GOT3 (cell line): ENCODE results near the gene ATG9A.
"Not testable (repeated sequence)": the region's sequence is repeated elsewhere in the genome, so short reads cannot be mapped to it uniquely, and the experiment has no call there.

Experiments used
- DNase-seq: peaks from one replicate; lab custom pipeline; 2025; ENCODE audit warnings: mixed read lengths; lab: John Stamatoyannopoulos, UW

The ATG9A gene

GRCh38 chr2:219207134-219207883 is 22.1 kb downstream of the ATG9A start:
- no peak for DNase-seq

GRCh38 chr2:219206328-219207133 is 22.9 kb downstream of the ATG9A start, which contains the start of gene ZFAND2B:
Gene ZFAND2B (plus strand): TSS chr2:219206782. CDS start chr2:219206988, 206 bp downstream.
- peak; percentile 87 for DNase-seq

GRCh38 chr2:219205981-219206327 is 23.5 kb downstream of the ATG9A start:
- no peak for DNase-seq

- no peak for DNase-seq
Measured at GRCh38 chr2:219205165-219205538, 24.3 kb downstream of the ATG9A start.

- DNase-seq, result no peak
Measured at GRCh38 chr2:219204425-219205164, 24.8 kb downstream of the ATG9A start.

GRCh38 chr2:219201331-219201730 is 28.1 kb downstream of the ATG9A start:
- not testable (repeated sequence) for DNase-seq

GRCh38 chr2:219200502-219201326 is 28.7 kb downstream of the ATG9A start:
- DNase-seq, result not testable (repeated sequence)

- DNase-seq, result no peak
Measured at GRCh38 chr2:219199470-219200211, 29.8 kb downstream of the ATG9A start.

- no peak for DNase-seq
Measured at GRCh38 chr2:219198974-219199373, 30.5 kb downstream of the ATG9A start.

- DNase-seq, result no peak
Measured at GRCh38 chr2:219197388-219197787, 32.0 kb downstream of the ATG9A start.

- DNase-seq, result no peak
Measured at GRCh38 chr2:219186754-219187456, 42.5 kb downstream of the ATG9A start.

GRCh38 chr2:219184121-219184520 is 45.3 kb downstream of the ATG9A start:
- no peak for DNase-seq

GRCh38 chr2:219183151-219183772 is 46.2 kb downstream of the ATG9A start:
- no peak for DNase-seq

GRCh38 chr2:219182331-219183150 is 46.9 kb downstream of the ATG9A start:
- DNase-seq, result no peak

- DNase-seq, result no peak
Measured at GRCh38 chr2:219181531-219181930, 47.9 kb downstream of the ATG9A start.

- DNase-seq, result no peak
Measured at GRCh38 chr2:219180961-219181360, 48.5 kb downstream of the ATG9A start.

GRCh38 chr2:219179601-219180465 is 49.6 kb downstream of the ATG9A start:
- no peak for DNase-seq
